VCaP (cell line): ENCODE data around the gene SLC2A1.

Experiments
- H3K27ac ChIP-seq: fragments of 450-650 bp; 2 replicates; pipeline ENCODE4 v1.5.1; 2017
- CTCF ChIP-seq: fragments of 450-650 bp; conservative IDR thresholded peaks from 2 replicates; pipeline ENCODE4 v1.5.1; 2017; ENCODE audit warnings: mild to moderate bottlenecking, moderate library complexity

The SLC2A1 gene

GRCh38 chr1:42979036-42979430 lies 20.4 kb upstream of the SLC2A1 start:
- TF ChIP-seq CTCF = no peak
- H3K27ac ChIP-seq = no peak overlapping the region

DNA sequence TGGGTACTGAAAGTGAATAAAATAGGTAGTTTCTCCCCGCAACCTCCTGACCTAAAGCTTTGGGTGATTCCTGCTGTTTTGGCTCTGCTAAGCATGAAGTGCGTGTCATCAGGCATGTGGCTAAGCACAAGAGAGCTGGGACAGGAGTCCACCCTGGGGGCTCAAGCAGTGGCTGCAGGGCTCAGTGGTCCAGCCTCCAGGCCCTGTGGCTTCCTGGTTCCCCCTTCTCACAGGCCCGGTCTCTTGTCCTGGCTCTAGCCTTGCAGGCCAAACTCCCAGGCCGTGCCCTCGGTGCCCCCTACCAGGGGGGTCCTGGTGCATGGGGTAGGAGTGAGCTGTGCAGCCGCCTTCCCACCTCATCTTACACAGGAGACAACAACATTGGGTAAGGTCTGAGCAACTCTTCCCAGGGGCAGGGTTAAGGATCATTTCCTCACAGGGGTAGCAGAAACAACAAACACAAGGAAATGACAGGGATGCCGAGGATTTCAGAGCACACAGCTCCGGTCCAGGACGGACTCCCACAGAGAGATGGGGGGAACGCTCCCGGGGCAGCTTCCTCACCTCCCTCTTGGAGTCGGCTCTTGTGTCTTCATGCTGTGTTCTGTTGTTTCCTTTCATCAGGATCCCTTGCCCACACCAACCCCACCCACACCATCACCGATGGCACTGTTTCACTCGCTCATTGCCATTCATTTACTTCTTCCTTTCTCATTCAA lies 19.8 kb upstream of the SLC2A1 start:
- H3K27ac ChIP-seq = no peak overlapping the region
- no peak for TF ChIP-seq CTCF

GRCh38 chr1:42977653-42978052 lies 19.0 kb upstream of the SLC2A1 start:
- no peak overlapping the region for H3K27ac ChIP-seq

GRCh38 chr1:42975561-42976225 lies 17.0 kb upstream of the SLC2A1 start:
- H3K27ac ChIP-seq = no peak overlapping the region
- no peak for TF ChIP-seq CTCF

More at GRCh38 chr1:42977653-42978052, 19.0 kb upstream of the SLC2A1 start:
- no peak for TF ChIP-seq CTCF

DNA sequence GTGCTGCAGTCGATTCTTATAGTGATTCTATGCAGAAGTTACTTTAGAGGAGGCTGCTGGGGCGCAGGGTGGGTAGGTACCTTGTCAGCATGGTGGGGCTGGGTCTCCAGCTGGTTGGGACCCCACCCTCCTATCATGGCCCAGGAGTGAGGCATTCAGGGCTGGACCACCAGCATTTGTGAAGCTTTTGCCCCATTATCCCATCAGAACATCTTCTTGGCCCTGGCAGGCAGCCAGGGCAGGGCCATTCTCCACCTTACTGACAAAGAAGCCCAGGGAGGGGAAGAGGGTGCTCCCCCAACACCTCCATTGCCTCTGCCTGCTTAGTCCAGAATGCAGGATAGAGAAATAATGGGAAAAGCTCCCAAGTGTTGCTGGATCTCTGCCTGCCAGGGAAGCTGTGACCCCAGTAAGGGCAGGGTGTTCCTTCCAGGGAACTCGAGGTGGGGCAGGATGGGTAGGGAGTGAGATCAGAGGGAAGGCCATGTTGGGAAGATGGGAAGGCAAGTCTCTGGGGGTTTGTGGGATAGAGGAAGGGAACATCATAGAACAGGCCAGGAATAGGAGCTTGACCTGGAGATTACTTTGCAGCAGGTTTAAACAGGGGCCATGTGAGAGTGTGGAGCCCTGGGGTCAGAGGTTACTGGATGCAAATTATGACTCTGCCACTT lies 16.2 kb upstream of the SLC2A1 start:
- TF ChIP-seq CTCF = no peak
- no peak overlapping the region for H3K27ac ChIP-seq

- H3K27ac ChIP-seq = no peak overlapping the region
- TF ChIP-seq CTCF = no peak
Observed at GRCh38 chr1:42973799-42974198, 15.1 kb upstream of the SLC2A1 start.

DNA sequence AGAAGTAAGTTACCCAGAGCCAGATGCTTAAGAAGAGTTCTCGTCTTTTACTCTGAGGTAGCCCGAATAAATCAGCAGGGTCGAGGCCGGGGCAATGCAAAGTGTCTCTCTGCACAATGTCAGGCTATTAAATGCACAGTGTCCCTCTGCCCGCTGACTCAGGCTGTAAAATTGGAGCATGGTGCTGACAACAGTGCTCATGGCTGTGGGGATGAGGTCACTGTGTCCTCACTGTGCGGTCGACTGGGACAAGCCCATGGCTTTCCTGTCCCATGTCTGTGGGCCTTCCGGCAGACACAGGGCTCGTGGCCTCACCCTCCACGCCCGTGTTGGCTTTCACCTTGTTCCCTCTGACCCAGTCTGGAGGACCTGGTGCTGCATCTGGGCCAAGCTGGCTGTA lies 14.6 kb upstream of the SLC2A1 start:
- no peak overlapping the region for H3K27ac ChIP-seq

More for the DNA sequence above, 14.6 kb upstream of the SLC2A1 start:
- TF ChIP-seq CTCF = no peak
